ENCODE measurements around the gene FNDC3B. TPM values are rescaled to one million over a fixed set of nuclear protein-coding genes. Genes with fewer than 3 reads are reported as not detected.

Gene FNDC3B
- total and polyA plus RNA-seq, 2 of the 8 experiments (the other 6 are each of a cell fraction or from before 2014, with no cell fraction given), result 14.1 to 44.4 TPM

GRCh38 chr3:172219750-172220149, 180.4 kb downstream of the FNDC3B start:
- Histone ChIP-seq H3K4me1 (replicated peaks in 1 of 4; ENCODE audit: control insufficient read depth in 3 of 4, insufficient read depth in 4 of 4, low read length in 3 of 4) (peaks cover 3 to 35% (median 11%) of the 10 kb centered on the region in 4 experiments), H3K23me2 (ENCODE audit: low read depth, low read length) (no peaks in the 10 kb centered on the region), H2BK120ac (replicated peaks; ENCODE audit: low read depth, low read length) (no peak overlapping the region), H3K4me2 (ENCODE audit: insufficient read depth in 1 of 2, low read depth in 2 of 2, low read length in 2 of 2) (no peak overlapping the region), H3K9me3 (ENCODE audit: insufficient read depth in 2 of 2, low read depth in 1 of 2, low read length in 1 of 2) (no peaks in the 10 kb centered on the region), H4K20me1 (replicated peaks in 1 of 2; ENCODE audit: control insufficient read depth in 1 of 2, insufficient read depth in 2 of 2, low read length in 2 of 2) (peaks cover 0 to 4% of the 10 kb centered on the region in 2 experiments), H3K4ac (replicated peaks; ENCODE audit: insufficient read length, low read depth, low read length) (no peak overlapping the region), H3K27ac (ENCODE audit: low read depth, low read length) (no peak overlapping the region), H3K4me3 (ENCODE audit: extremely low read depth in 1 of 4, insufficient read depth in 2 of 4, low read depth in 3 of 4, low read length in 4 of 4) (no peak overlapping the region), H3K56ac (replicated peaks; ENCODE audit: insufficient read length, low read depth, low read length) (no peak overlapping the region), H2BK5ac (ENCODE audit: low read depth, low read length) (no peak overlapping the region), H3K36me3 (ENCODE audit: control insufficient read depth in 2 of 4, insufficient read depth in 4 of 4, low read length in 3 of 4) (no peaks in the 10 kb centered on the region), H4K5ac (ENCODE audit: insufficient read length, low read depth, low read length) (no peak overlapping the region), H3K18ac (ENCODE audit: extremely low read depth, low read length) (no peak overlapping the region), H2AK5ac (ENCODE audit: low read depth, low read length) (no peak overlapping the region), H3K23ac (ENCODE audit: insufficient read length) (no peak overlapping the region), H3K14ac (ENCODE audit: insufficient read length) (no peak overlapping the region), H2BK15ac (ENCODE audit: low read length) (no peak overlapping the region), H2AFZ (ENCODE audit: low read length) (no peak overlapping the region), H3K27me3 (replicated peaks in 1 of 4; ENCODE audit: control insufficient read depth in 3 of 4, extremely low read depth in 1 of 4, insufficient read depth in 3 of 4, low read length in 3 of 4) (no peaks in the 10 kb centered on the region), H4K91ac (replicated peaks; ENCODE audit: insufficient read length, low read length) (no peak overlapping the region), H4K8ac (ENCODE audit: extremely low read depth, insufficient read depth, low read length) (no peak overlapping the region), H3K79me1 (ENCODE audit: low read depth, low read length) (no peaks in the 10 kb centered on the region; the same call in 1 of the 2 replicates), H2BK12ac (ENCODE audit: low read depth, low read length) (no peak overlapping the region), H2BK20ac (ENCODE audit: low read length) (no peak overlapping the region), H3K79me2 (ENCODE audit: control insufficient read depth in 1 of 2, insufficient read depth in 2 of 2, low read length in 2 of 2) (peaks cover 0 to 73% of the 10 kb centered on the region in 2 experiments; a peak in 2 of 4 replicates), H3K9ac (replicated peaks in 1 of 4; ENCODE audit: extremely low read depth in 1 of 4, low read depth in 3 of 4, low read length in 3 of 4) (no peak overlapping the region)
- DNase-seq (ENCODE audit: low read depth in 1 of 2, low spot score in 2 of 2) (no peak), FAIRE-seq (no peak)
- TF ChIP-seq POLR2A (IDR thresholded peaks at IDR 0.05; ENCODE audit: control extremely low read depth in 1 of 2, low read depth in 2 of 2, low read length in 2 of 2) (no peak), NRF1 (IDR thresholded peaks at IDR 0.05; ENCODE audit: low read depth, low read length) (no peak), KDM1A (IDR thresholded peaks at IDR 0.05; ENCODE audit: borderline replicate concordance, low read length) (no peak), YY1 (IDR thresholded peaks at IDR 0.05; ENCODE audit: low read depth, low read length) (no peak), CTBP2 (IDR thresholded peaks at IDR 0.05; ENCODE audit: borderline replicate concordance, insufficient read depth, insufficient read length, low read length) (no peak), POU5F1 (IDR thresholded peaks at IDR 0.05; ENCODE audit: low read depth, low read length) (no peak), JUND (IDR thresholded peaks at IDR 0.05; ENCODE audit: low read length) (no peak), CHD1 (IDR thresholded peaks at IDR 0.05; ENCODE audit: low read depth, low read length) (no peak), SRF (IDR thresholded peaks at IDR 0.05; ENCODE audit: low read depth, low read length) (no peak), EGR1 (IDR thresholded peaks at IDR 0.05; ENCODE audit: borderline replicate concordance, low read depth, low read length) (no peak), ASH2L (IDR thresholded peaks at IDR 0.05; ENCODE audit: low read length) (no peak), RBBP5 (IDR thresholded peaks at IDR 0.05; ENCODE audit: borderline replicate concordance, low read depth, low read length) (no peak), KDM5A (IDR thresholded peaks at IDR 0.05; ENCODE audit: low read length) (no peak), RAD21 (IDR thresholded peaks at IDR 0.05 in 1 of 2, conservative IDR thresholded peaks at IDR 0.05 in 1 of 2; ENCODE audit: low read depth in 2 of 2, low read length in 2 of 2) (no peak), MAFK (IDR thresholded peaks at IDR 0.05; ENCODE audit: low read depth, low read length) (no peak)
- TF ChIP-seq, protein P1, sequence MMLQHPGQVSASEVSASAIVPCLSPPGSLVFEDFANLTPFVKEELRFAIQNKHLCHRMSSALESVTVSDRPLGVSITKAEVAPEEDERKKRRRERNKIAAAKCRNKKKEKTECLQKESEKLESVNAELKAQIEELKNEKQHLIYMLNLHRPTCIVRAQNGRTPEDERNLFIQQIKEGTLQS (IDR thresholded peaks at IDR 0.05; ENCODE audit: insufficient read depth, low read depth, low read length), result no peak
- ChIA-PET POLR2A (ENCODE audit: partially characterized antibody) (no interaction called here), CTCF (ENCODE audit: partially characterized antibody) (interaction anchor here (1.3 to 1.4 kb wide), 2 partner anchors 24 to 50 kb away, joined by 3 to 5 read pairs; no protein-coding TSS in a partner anchor)
